Measurements from ENCODE around the gene TIMM13.
"Not testable (repeated sequence)": the region's sequence is repeated elsewhere in the genome, so short reads cannot be mapped to it uniquely, and the experiment has no call there.

The TIMM13 gene

GRCh38 chr19:2423071-2423914 lies 4.1 kb downstream of the TIMM13 start:
- H3K4me3 ChIP-seq (ENCODE audit: low read length in 2 of 2): no peak overlapping the region
- H3K9ac ChIP-seq (ENCODE audit: low read depth in 1 of 2, low read length in 2 of 2): no peak overlapping the region
- H3K36me3 ChIP-seq (ENCODE audit: control insufficient read depth in 2 of 2, insufficient read depth in 2 of 2, low read length in 2 of 2): peaks cover 4 to 5% of the 10 kb centered on the region in 2 donors
- H3K4me1 ChIP-seq (ENCODE audit: control insufficient read depth in 2 of 2, insufficient read depth in 2 of 2, low read length in 2 of 2): peaks cover 14 to 18% of the 10 kb centered on the region in 2 donors
- H3K9me3 ChIP-seq (ENCODE audit: control insufficient read depth in 2 of 2, low read length in 2 of 2): no peaks in the 10 kb centered on the region
- no peak overlapping the region for H3K27ac ChIP-seq (ENCODE audit: low read depth in 2 of 2, low read length in 2 of 2)
- no peaks in the 10 kb centered on the region for H3K27me3 ChIP-seq (ENCODE audit: control insufficient read depth in 2 of 2, insufficient read depth in 2 of 2, low read length in 2 of 2)

GRCh38 chr19:2421581-2422306 lies 5.6 kb downstream of the TIMM13 start:
- no peak overlapping the region for H3K4me3 ChIP-seq (ENCODE audit: low read length in 2 of 2)
- H3K27ac ChIP-seq (ENCODE audit: low read depth in 2 of 2, low read length in 2 of 2): no peak overlapping the region
- peaks cover 4 to 7% of the 10 kb centered on the region in 2 donors for H3K36me3 ChIP-seq (ENCODE audit: control insufficient read depth in 2 of 2, insufficient read depth in 2 of 2, low read length in 2 of 2)
- H3K4me1 ChIP-seq (ENCODE audit: control insufficient read depth in 2 of 2, insufficient read depth in 2 of 2, low read length in 2 of 2): peaks cover 11% of the 10 kb centered on the region in 2 donors
- no peak overlapping the region for H3K9ac ChIP-seq (ENCODE audit: low read depth in 1 of 2, low read length in 2 of 2)
- no peaks in the 10 kb centered on the region for H3K9me3 ChIP-seq (ENCODE audit: control insufficient read depth in 2 of 2, low read length in 2 of 2)
- H3K27me3 ChIP-seq (ENCODE audit: control insufficient read depth in 2 of 2, insufficient read depth in 2 of 2, low read length in 2 of 2): no peaks in the 10 kb centered on the region

GRCh38 chr19:2420490-2420889 lies 6.9 kb downstream of the TIMM13 start:
- no peaks in the 10 kb centered on the region for H3K9me3 ChIP-seq (ENCODE audit: control insufficient read depth in 2 of 2, low read length in 2 of 2)
- H3K27ac ChIP-seq (ENCODE audit: low read depth in 2 of 2, low read length in 2 of 2): no peak overlapping the region
- no peaks in the 10 kb centered on the region for H3K4me1 ChIP-seq (ENCODE audit: control insufficient read depth in 2 of 2, insufficient read depth in 2 of 2, low read length in 2 of 2)
- H3K9ac ChIP-seq (ENCODE audit: low read depth in 1 of 2, low read length in 2 of 2): no peak overlapping the region
- H3K27me3 ChIP-seq (ENCODE audit: control insufficient read depth in 2 of 2, insufficient read depth in 2 of 2, low read length in 2 of 2): no peaks in the 10 kb centered on the region
- H3K4me3 ChIP-seq (ENCODE audit: low read length in 2 of 2): no peak overlapping the region
- peaks cover 0 to 4% of the 10 kb centered on the region in 2 donors for H3K36me3 ChIP-seq (ENCODE audit: control insufficient read depth in 2 of 2, insufficient read depth in 2 of 2, low read length in 2 of 2)

- Histone ChIP-seq H3K36me3 (ENCODE audit: control insufficient read depth in 2 of 2, insufficient read depth in 2 of 2, low read length in 2 of 2) (peaks cover 0 to 4% of the 10 kb centered on the region in 2 donors), H3K9me3 (ENCODE audit: control insufficient read depth in 2 of 2, low read length in 2 of 2) (no peaks in the 10 kb centered on the region), H3K4me1 (ENCODE audit: control insufficient read depth in 2 of 2, insufficient read depth in 2 of 2, low read length in 2 of 2) (no peaks in the 10 kb centered on the region), H3K27me3 (ENCODE audit: control insufficient read depth in 2 of 2, insufficient read depth in 2 of 2, low read length in 2 of 2) (no peaks in the 10 kb centered on the region), H3K27ac (ENCODE audit: low read depth in 2 of 2, low read length in 2 of 2) (no peak overlapping the region), H3K4me3 (ENCODE audit: low read length in 2 of 2) (no peak overlapping the region), H3K9ac (ENCODE audit: low read depth in 1 of 2, low read length in 2 of 2) (no peak overlapping the region)
Observed at GRCh38 chr19:2419754-2420153, 7.6 kb downstream of the TIMM13 start.

- H3K36me3 ChIP-seq (ENCODE audit: control insufficient read depth in 2 of 2, insufficient read depth in 2 of 2, low read length in 2 of 2): peaks cover 0 to 4% of the 10 kb centered on the region in 2 donors
Observed at GRCh38 chr19:2417881-2418406, 9.4 kb downstream of the TIMM13 start.

GRCh38 chr19:2417436-2417835 lies 9.9 kb downstream of the TIMM13 start:
- not testable (repeated sequence) for H3K27me3 ChIP-seq (ENCODE audit: control insufficient read depth in 2 of 2, insufficient read depth in 2 of 2, low read length in 2 of 2); H3K4me3 ChIP-seq (ENCODE audit: low read length in 2 of 2); H3K36me3 ChIP-seq (ENCODE audit: control insufficient read depth in 2 of 2, insufficient read depth in 2 of 2, low read length in 2 of 2); H3K9me3 ChIP-seq (ENCODE audit: control insufficient read depth in 2 of 2, low read length in 2 of 2); H3K27ac ChIP-seq (ENCODE audit: low read depth in 2 of 2, low read length in 2 of 2); H3K9ac ChIP-seq (ENCODE audit: low read depth in 1 of 2, low read length in 2 of 2); H3K4me1 ChIP-seq (ENCODE audit: control insufficient read depth in 2 of 2, insufficient read depth in 2 of 2, low read length in 2 of 2)

More at GRCh38 chr19:2417881-2418406, 9.4 kb downstream of the TIMM13 start:
- H3K9me3 ChIP-seq (ENCODE audit: control insufficient read depth in 2 of 2, low read length in 2 of 2): no peaks in the 10 kb centered on the region
- H3K27ac ChIP-seq (ENCODE audit: low read depth in 2 of 2, low read length in 2 of 2): no peak overlapping the region
- H3K9ac ChIP-seq (ENCODE audit: low read depth in 1 of 2, low read length in 2 of 2): no peak overlapping the region
- H3K4me3 ChIP-seq (ENCODE audit: low read length in 2 of 2): no peak overlapping the region
- no peaks in the 10 kb centered on the region for H3K27me3 ChIP-seq (ENCODE audit: control insufficient read depth in 2 of 2, insufficient read depth in 2 of 2, low read length in 2 of 2)
- H3K4me1 ChIP-seq (ENCODE audit: control insufficient read depth in 2 of 2, insufficient read depth in 2 of 2, low read length in 2 of 2): no peaks in the 10 kb centered on the region

- Histone ChIP-seq H3K4me1 (ENCODE audit: control insufficient read depth in 2 of 2, insufficient read depth in 2 of 2, low read length in 2 of 2) (no peaks in the 10 kb centered on the region), H3K36me3 (ENCODE audit: control insufficient read depth in 2 of 2, insufficient read depth in 2 of 2, low read length in 2 of 2) (peaks cover 0 to 4% of the 10 kb centered on the region in 2 donors), H3K9me3 (ENCODE audit: control insufficient read depth in 2 of 2, low read length in 2 of 2) (no peaks in the 10 kb centered on the region), H3K27me3 (ENCODE audit: control insufficient read depth in 2 of 2, insufficient read depth in 2 of 2, low read length in 2 of 2) (peaks cover 0 to 3% of the 10 kb centered on the region in 2 donors), H3K9ac (ENCODE audit: low read depth in 1 of 2, low read length in 2 of 2) (no peak overlapping the region), H3K27ac (ENCODE audit: low read depth in 2 of 2, low read length in 2 of 2) (no peak overlapping the region), H3K4me3 (ENCODE audit: low read length in 2 of 2) (no peak overlapping the region)
Observed at GRCh38 chr19:2416321-2417097, 10.9 kb downstream of the TIMM13 start.

GRCh38 chr19:2415973-2416319 lies 11.4 kb downstream of the TIMM13 start:
- H3K36me3 ChIP-seq (ENCODE audit: control insufficient read depth in 2 of 2, insufficient read depth in 2 of 2, low read length in 2 of 2): peaks cover 0 to 4% of the 10 kb centered on the region in 2 donors
- no peaks in the 10 kb centered on the region for H3K4me1 ChIP-seq (ENCODE audit: control insufficient read depth in 2 of 2, insufficient read depth in 2 of 2, low read length in 2 of 2)
- H3K9ac ChIP-seq (ENCODE audit: low read depth in 1 of 2, low read length in 2 of 2): no peak overlapping the region
- no peaks in the 10 kb centered on the region for H3K9me3 ChIP-seq (ENCODE audit: control insufficient read depth in 2 of 2, low read length in 2 of 2)
- H3K27me3 ChIP-seq (ENCODE audit: control insufficient read depth in 2 of 2, insufficient read depth in 2 of 2, low read length in 2 of 2): peaks cover 0 to 3% of the 10 kb centered on the region in 2 donors
- no peak overlapping the region for H3K4me3 ChIP-seq (ENCODE audit: low read length in 2 of 2)
- no peak overlapping the region for H3K27ac ChIP-seq (ENCODE audit: low read depth in 2 of 2, low read length in 2 of 2)

GRCh38 chr19:2415281-2415972 lies 12.0 kb downstream of the TIMM13 start:
- peaks cover 0 to 4% of the 10 kb centered on the region in 2 donors for H3K36me3 ChIP-seq (ENCODE audit: control insufficient read depth in 2 of 2, insufficient read depth in 2 of 2, low read length in 2 of 2)

More at GRCh38 chr19:2415281-2415972, 12.0 kb downstream of the TIMM13 start:
- no peaks in the 10 kb centered on the region for H3K9me3 ChIP-seq (ENCODE audit: control insufficient read depth in 2 of 2, low read length in 2 of 2)
- no peak overlapping the region for H3K27ac ChIP-seq (ENCODE audit: low read depth in 2 of 2, low read length in 2 of 2)
- H3K4me1 ChIP-seq (ENCODE audit: control insufficient read depth in 2 of 2, insufficient read depth in 2 of 2, low read length in 2 of 2): no peaks in the 10 kb centered on the region
- no peak overlapping the region for H3K9ac ChIP-seq (ENCODE audit: low read depth in 1 of 2, low read length in 2 of 2)
- peaks cover 0 to 3% of the 10 kb centered on the region in 2 donors for H3K27me3 ChIP-seq (ENCODE audit: control insufficient read depth in 2 of 2, insufficient read depth in 2 of 2, low read length in 2 of 2)
- H3K4me3 ChIP-seq (ENCODE audit: low read length in 2 of 2): no peak overlapping the region
